Measurements from ENCODE around the gene CWC22. TPM values are rescaled to one million over a fixed set of nuclear protein-coding genes. Genes with fewer than 3 reads are reported as not detected.

Gene CWC22
- total RNA-seq, 2 donors from 2014 or later = 21.5 to 24.2 TPM

GRCh38 chr2:179915395-179915992 lies 91.6 kb downstream of the CWC22 start:
- H3K27ac Mint-ChIP-seq = no peak overlapping the region
- no peak overlapping the region for H3K4me3 Mint-ChIP-seq
- no peak for ATAC-seq (replicated peaks)
- no peaks in the 10 kb centered on the region for H3K36me3 Mint-ChIP-seq (ENCODE audit: low read depth)
- no peaks in the 10 kb centered on the region for H3K4me1 Mint-ChIP-seq
- no peaks in the 10 kb centered on the region for H3K9me3 Mint-ChIP-seq
- no peaks in the 10 kb centered on the region for H3K27me3 Mint-ChIP-seq

- Mint-ChIP-seq H3K9me3 (no peaks in the 10 kb centered on the region), H3K36me3 (ENCODE audit: low read depth) (no peaks in the 10 kb centered on the region), H3K27me3 (peaks cover 3% of the 10 kb centered on the region), H3K4me1 (no peaks in the 10 kb centered on the region), H3K4me3 (no peak overlapping the region), H3K27ac (no peak overlapping the region)
- ATAC-seq (replicated peaks) = no peak
Measured at GRCh38 chr2:179913809-179914208, 93.3 kb downstream of the CWC22 start.

GRCh38 chr2:179911569-179911968 lies 95.5 kb downstream of the CWC22 start:
- no peak for ATAC-seq (replicated peaks)
- Mint-ChIP-seq H3K4me1 (no peaks in the 10 kb centered on the region), H3K9me3 (no peaks in the 10 kb centered on the region), H3K36me3 (ENCODE audit: low read depth) (no peaks in the 10 kb centered on the region), H3K4me3 (no peak overlapping the region), H3K27me3 (peaks cover 6% of the 10 kb centered on the region), H3K27ac (no peak overlapping the region)

- ATAC-seq (replicated peaks) = no peak
- no peaks in the 10 kb centered on the region for H3K9me3 Mint-ChIP-seq
- H3K27me3 Mint-ChIP-seq = peaks cover 6% of the 10 kb centered on the region
- no peak overlapping the region for H3K4me3 Mint-ChIP-seq
- H3K36me3 Mint-ChIP-seq (ENCODE audit: low read depth) = no peaks in the 10 kb centered on the region
- H3K4me1 Mint-ChIP-seq = no peaks in the 10 kb centered on the region
- H3K27ac Mint-ChIP-seq = no peak overlapping the region
Measured at GRCh38 chr2:179910735-179911113, 96.4 kb downstream of the CWC22 start.

GRCh38 chr2:179909845-179910734 lies 97.0 kb downstream of the CWC22 start:
- H3K36me3 Mint-ChIP-seq (ENCODE audit: low read depth) = no peaks in the 10 kb centered on the region
- no peaks in the 10 kb centered on the region for H3K9me3 Mint-ChIP-seq
- peaks cover 6% of the 10 kb centered on the region for H3K27me3 Mint-ChIP-seq
- no peak for ATAC-seq (replicated peaks)
- no peaks in the 10 kb centered on the region for H3K4me1 Mint-ChIP-seq
- no peak overlapping the region for H3K27ac Mint-ChIP-seq
- H3K4me3 Mint-ChIP-seq = no peak overlapping the region

GRCh38 chr2:179900655-179901054 lies 106.4 kb downstream of the CWC22 start:
- ATAC-seq (replicated peaks) = no peak
- no peaks in the 10 kb centered on the region for H3K9me3 Mint-ChIP-seq
- H3K27me3 Mint-ChIP-seq = no peaks in the 10 kb centered on the region
- H3K4me1 Mint-ChIP-seq = no peaks in the 10 kb centered on the region
- no peak overlapping the region for H3K4me3 Mint-ChIP-seq
- H3K27ac Mint-ChIP-seq = no peak overlapping the region
- H3K36me3 Mint-ChIP-seq (ENCODE audit: low read depth) = no peaks in the 10 kb centered on the region

GRCh38 chr2:179899666-179900065 lies 107.4 kb downstream of the CWC22 start:
- ATAC-seq (replicated peaks) = no peak
- no peaks in the 10 kb centered on the region for H3K36me3 Mint-ChIP-seq (ENCODE audit: low read depth)
- H3K27ac Mint-ChIP-seq = no peak overlapping the region
- H3K27me3 Mint-ChIP-seq = no peaks in the 10 kb centered on the region
- H3K4me3 Mint-ChIP-seq = no peak overlapping the region
- no peaks in the 10 kb centered on the region for H3K4me1 Mint-ChIP-seq
- no peaks in the 10 kb centered on the region for H3K9me3 Mint-ChIP-seq

GRCh38 chr2:179898873-179899272 lies 108.2 kb downstream of the CWC22 start:
- H3K36me3 Mint-ChIP-seq (ENCODE audit: low read depth) = no peaks in the 10 kb centered on the region
- H3K4me1 Mint-ChIP-seq = no peaks in the 10 kb centered on the region
- no peak for ATAC-seq (replicated peaks)
- H3K9me3 Mint-ChIP-seq = peaks cover under 1% of the 10 kb centered on the region
- no peak overlapping the region for H3K4me3 Mint-ChIP-seq
- H3K27ac Mint-ChIP-seq = no peak overlapping the region
- H3K27me3 Mint-ChIP-seq = peaks cover under 1% of the 10 kb centered on the region

Other genes starting within 250 kb of the CWC22 start
- gene ZNF385B, start 145.7 kb downstream of the CWC22 start, total RNA-seq = not detected

Measured in activated T-helper 17 cell treated with anti-CD3 and anti-CD28 coated beads, Interleukin-2, amount 50 U/mL, for 72 hours (primary cell).